ENCODE data around the gene DYNC2I2. TPM values are rescaled to one million over a fixed set of nuclear protein-coding genes. Genes with fewer than 3 reads are reported as not detected.

The DYNC2I2 gene
- total and polyA plus RNA-seq, 2 experiments from 2014 or later, result 48.7 to 78.3 TPM

GRCh38 chr9:128634651-128635262, 21.9 kb downstream of the DYNC2I2 start:
- Histone ChIP-seq H4K20me1 (replicated peaks; ENCODE audit: insufficient read depth) (no peaks in the 10 kb centered on the region; the same call in none of the 2 replicates), H3K36me3 (ENCODE audit: insufficient read depth) (peaks cover 24% of the 10 kb centered on the region), H3K4me2 (no peak overlapping the region), H3K27me3 (ENCODE audit: insufficient read depth) (no peaks in the 10 kb centered on the region), H3F3A (replicated peaks; ENCODE audit: low read depth) (no peaks in the 10 kb centered on the region; the same call in 1 of the 2 replicates), H3K4me1 (ENCODE audit: insufficient read depth) (0 out of 2 replicates have a peak, but pooled peaks cover 8% of the 10 kb centered on the region), H2AFZ (no peak overlapping the region), H3K9me2 (ENCODE audit: insufficient read depth) (no peaks in the 10 kb centered on the region), H3K4me3 (no peak overlapping the region), H3K27ac (ENCODE audit: low read depth) (no peak overlapping the region), H3K79me2 (replicated peaks; ENCODE audit: insufficient read depth) (no peaks in the 10 kb centered on the region)
- H3K36me3 Mint-ChIP-seq (ENCODE audit: low read depth), result peaks cover 46% of the 10 kb centered on the region
- no peak overlapping the region for H3K4me3 Mint-ChIP-seq
- TF ChIP-seq ETS1 (IDR thresholded peaks at IDR 0.05), result no peak
- TF ChIP-seq ZNF462 (CRISPR knock-in tag; IDR thresholded peaks at IDR 0.05), result no peak
- TF ChIP-seq REST (IDR thresholded peaks at IDR 0.05; ENCODE audit: unreplicated experiment), result no peak
- no peak for TF ChIP-seq STAT1 (IDR thresholded peaks at IDR 0.05; ENCODE audit: unreplicated experiment)
- TF ChIP-seq JUNB (IDR thresholded peaks at IDR 0.05; ENCODE audit: unreplicated experiment), result no peak
- TF ChIP-seq CREB1 (CRISPR knock-in tag; IDR thresholded peaks at IDR 0.05; ENCODE audit: low read depth), result no peak
- TF ChIP-seq POLR2AphosphoS5 (IDR thresholded peaks at IDR 0.05; ENCODE audit: low read depth), result no peak
- TF ChIP-seq EZH2phosphoT487 (IDR thresholded peaks at IDR 0.05; ENCODE audit: unreplicated experiment), result no peak
- TF ChIP-seq CTCF (conservative IDR thresholded peaks at IDR 0.05; ENCODE audit: low read depth in 2 of 2), result no peak
- no peak for TF ChIP-seq ZNF331 (CRISPR knock-in tag; IDR thresholded peaks at IDR 0.05; ENCODE audit: low read depth)
- DNase-seq (ENCODE audit: low spot score), result no peak
- H3K4me1 Mint-ChIP-seq, result peaks cover 6% of the 10 kb centered on the region
- no peaks in the 10 kb centered on the region for H3K9me3 Mint-ChIP-seq
- ATAC-seq, result no peak
- peaks cover 14% of the 10 kb centered on the region for H3K27me3 Mint-ChIP-seq (ENCODE audit: insufficient read depth, low read depth, poor library complexity)
- H3K27ac Mint-ChIP-seq, result no peak overlapping the region; the same call in 1 of the 2 replicates
